ENCODE measurements around the gene LARP4B.

Gene LARP4B

DNA sequence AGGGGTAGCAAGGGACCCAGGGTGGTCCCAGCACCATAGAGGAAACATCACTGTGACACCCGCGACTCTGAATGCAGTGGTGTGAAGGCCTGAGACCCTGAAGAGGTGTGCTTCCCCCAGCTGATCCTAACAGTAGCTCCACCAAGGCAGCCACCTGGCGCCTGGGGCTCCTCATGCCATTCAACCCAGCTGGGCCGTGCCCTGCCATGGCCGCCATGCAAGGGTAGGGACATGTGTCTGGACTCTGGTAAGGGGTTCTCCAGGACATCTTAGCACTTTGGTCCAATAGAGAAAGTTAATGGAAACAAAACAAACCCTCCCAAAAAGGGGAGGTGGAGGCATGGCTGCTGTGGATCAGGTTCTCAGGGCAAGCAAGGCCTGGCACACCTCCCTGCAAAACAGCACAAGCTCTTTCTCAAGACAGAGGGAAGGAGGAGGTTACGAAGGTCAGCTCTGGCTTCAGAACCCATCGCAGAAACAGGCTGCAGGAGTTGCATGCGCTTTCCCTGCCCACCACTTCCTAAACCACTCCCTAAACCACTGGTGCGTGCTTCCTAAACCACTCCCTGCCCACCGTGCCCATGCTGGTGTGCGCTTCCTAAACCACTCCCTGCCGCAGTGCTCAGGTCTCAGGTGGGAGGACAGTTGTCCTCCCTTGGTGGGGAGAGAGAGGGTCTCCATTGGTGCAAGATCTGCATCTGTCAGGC is 108.7 kb downstream of the LARP4B start:
- DNase-seq, result no peak

DNA sequence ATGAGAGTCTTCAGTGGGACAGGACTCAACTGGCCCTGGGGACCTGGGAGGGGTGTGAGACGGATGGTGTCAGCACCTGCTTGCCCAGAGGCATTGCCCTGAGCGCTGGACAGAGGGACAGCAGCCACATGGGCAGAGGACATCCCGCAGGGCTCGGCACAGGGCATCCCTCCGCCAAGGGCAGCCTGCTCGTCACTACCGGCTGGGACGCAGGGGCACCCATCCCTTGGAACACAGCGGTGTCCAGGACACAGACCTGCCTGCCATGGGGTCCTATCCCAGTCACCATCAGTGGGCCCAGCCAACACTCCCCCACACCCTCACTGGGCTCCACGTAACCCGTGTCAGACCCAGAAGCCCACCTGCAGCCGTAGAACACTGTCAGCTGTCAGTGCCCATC is 109.3 kb downstream of the LARP4B start:
- DNase-seq, result no peak

DNA sequence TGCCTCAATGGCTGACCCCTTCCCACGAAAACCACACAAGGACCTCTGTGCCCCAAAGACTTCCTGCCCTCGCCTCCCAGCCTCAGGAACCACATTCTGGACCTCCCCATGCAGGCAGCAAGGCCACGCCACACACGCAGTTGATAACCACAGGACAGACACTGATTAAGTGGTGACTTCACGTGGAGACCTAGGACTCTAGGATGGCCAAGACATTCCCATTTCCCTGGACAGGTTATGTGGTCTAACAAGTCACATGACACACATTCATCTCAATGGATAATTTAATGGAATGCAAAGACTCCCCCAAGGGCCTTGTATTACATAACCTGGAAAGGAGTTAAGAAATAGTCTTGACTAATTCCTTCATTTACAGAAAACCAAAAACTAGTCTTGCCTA is 110.2 kb downstream of the LARP4B start:
- no peak for DNase-seq

DNA sequence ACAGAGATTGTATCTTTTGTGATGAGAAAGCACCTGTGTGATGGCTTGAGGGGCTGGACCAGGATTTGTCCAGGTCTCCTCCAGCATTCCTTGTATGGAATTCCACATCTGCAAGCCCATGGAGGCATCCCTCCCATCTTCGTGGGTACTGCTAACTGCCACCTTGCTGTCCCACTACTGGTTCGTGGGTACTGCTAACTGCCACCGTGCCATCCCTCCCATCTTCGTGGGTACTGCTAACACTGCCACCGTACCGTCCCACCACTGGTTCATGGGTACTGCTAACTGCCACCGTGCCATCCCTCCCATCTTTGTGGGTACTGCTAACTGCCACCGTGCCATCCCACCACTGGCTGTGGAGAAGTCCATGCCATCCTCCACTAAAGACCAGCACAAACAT is 111.7 kb downstream of the LARP4B start:
- no peak for DNase-seq

DNA sequence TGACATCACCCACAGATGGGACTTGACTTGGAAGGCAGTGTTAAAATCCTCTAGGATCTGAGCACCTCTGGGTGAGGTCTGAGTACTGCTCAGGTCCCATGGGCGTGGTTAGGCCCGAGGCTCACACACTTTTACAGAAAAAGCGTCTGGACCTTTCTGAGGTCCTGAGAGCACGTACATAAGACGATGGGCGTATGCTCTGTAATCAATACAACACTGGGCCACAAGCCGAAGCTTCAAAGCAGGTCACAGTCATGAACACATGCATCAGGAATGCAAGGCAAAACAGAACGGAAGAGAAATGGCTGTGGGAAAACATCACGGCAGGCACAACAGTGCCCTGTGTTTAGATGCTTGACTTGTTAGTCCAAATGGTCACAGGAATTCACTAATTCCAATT is 112.2 kb downstream of the LARP4B start:
- DNase-seq, result no peak

DNA sequence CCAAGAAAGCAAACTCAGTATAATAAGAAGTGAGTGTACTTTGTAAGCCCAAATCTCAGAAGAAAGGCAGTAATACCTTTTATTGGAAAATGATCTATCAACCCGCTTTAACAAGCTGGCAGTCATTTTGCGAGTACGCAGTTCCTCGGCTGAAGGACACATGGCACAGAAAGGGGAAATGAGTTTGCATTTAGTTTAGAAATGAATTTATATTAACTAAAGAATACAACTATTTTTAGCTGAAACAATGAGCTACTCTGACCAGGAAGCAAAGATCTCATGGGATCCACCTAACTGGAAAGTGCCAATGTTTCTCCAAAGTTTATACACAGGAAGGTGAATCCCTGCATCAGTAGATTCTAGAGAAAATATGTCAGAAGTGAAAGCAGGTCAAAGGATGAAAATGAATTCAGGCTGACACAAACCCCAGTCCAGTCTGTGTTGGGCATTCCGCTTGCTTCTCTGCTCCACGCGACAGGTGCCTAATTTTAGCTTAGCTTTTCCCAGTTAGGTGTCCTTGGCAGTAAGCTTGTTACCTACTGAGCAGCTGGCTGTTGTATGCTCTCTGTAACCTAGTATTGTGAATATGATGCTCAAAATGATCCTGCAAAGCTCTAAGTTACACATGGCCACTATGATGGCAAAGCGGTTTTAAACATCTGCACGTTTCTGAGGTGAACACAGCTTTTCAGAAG is 112.8 kb downstream of the LARP4B start:
- no peak for DNase-seq

DNA sequence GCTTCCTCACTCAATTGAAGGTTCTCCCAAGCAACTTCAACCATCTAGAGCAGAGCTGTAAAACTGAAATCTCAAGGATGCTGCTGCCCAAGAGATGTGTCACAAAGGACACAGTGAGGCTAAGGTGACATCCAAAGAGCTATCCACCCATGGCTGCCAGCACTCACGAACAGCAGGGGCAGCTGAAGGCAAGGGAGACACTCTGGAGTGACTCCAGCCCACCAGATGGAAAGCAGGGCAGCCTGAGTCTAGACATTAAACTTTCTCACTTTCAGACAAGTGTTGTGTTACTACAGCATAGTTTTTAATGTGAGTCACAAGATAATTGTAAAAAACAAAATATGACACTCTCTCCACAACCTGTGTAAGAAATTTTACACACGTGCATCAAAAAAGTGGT is 113.5 kb downstream of the LARP4B start:
- DNase-seq, result no peak

DNA sequence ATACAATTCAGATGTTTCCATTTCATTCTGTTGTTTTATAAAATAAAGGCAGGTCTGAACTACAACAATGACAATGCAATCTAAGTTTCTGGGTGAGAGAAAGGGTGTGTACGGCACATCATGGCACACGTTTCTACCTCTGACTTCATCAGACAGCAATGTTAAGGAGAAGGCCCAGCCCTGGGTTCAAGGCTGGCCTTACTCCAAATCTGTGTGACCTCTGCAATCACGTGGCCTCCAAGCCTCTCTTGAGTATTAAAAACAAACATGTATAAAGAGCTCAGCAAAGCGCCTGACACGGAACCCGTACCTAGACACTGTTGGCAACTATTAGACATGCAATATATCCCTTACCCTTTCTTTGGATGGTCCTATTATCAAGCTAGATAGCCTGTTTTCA is 114.1 kb downstream of the LARP4B start:
- no peak for DNase-seq

DNA sequence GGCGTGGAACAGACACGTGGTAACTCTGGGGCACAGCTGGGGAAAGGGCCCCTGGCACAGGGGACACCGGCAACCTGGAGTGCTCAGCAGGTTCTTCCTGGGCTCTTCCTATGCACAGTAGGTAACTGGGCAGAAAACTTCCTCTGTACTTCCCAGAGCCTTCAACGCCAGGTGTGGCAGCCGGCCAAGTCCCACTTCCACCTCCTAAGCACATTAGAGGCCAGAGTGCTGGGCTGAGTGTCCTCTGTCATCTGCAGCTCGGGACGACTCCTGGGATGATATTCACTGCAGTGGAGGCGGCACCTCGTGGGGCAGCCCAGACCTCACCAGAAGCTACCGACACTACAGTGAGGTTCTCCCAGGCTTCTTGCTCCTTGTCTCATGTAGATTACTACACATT is 114.5 kb downstream of the LARP4B start:
- DNase-seq, result no peak

DNA sequence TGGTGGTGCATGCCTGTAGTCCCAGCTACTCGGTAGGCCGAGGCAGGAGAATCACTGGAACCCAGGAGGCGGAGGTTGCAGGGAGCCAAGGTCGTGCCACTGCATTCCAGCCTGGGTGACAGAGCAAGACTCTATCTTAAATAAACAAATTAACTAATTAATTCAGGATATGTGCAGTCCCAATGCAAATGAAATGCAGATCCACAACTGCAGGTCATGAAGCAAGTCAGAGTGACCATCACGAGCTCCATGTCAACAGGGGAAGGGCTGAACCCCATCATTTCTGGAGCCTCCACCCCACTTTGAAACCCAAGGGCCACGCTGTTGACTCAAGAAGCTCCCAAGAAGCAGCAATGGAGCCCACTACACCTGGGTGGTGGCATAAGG is 115.4 kb downstream of the LARP4B start:
- DNase-seq, result no peak

DNA sequence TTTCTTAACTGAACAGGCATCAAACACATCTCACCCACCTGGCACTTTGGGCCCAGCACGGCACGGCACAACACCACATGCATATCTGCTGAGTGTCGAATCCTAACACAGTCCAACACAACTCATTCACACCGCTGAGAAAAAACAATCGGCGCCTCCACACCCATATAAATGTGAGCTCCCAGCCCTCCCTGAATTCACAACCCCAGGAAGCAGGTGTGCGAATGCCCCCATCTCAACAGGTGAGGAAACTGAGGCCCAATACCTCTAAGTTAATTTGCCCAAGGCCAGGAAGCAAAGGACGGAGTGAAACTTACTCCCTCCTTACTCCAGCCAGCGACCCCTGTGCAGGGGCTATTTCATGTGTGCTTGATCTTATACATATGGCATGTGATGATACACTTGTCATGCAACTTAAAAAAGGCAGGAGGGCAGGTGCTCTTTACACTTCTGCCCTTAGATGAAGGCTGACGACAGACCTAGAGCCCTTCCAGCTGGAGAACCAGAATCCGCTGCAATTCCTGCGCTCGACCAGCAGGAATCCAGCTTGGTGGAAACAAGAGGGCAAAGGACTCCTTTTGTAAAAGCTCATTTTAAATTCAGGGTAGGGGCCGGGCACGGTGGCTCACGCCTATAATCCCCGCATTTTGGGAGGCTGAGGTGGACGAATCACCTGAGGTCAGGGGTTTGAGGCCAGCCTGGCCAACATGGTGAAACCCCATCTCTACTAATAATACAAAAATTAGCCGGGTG is 116.0 kb downstream of the LARP4B start:
- no peak for DNase-seq

DNA sequence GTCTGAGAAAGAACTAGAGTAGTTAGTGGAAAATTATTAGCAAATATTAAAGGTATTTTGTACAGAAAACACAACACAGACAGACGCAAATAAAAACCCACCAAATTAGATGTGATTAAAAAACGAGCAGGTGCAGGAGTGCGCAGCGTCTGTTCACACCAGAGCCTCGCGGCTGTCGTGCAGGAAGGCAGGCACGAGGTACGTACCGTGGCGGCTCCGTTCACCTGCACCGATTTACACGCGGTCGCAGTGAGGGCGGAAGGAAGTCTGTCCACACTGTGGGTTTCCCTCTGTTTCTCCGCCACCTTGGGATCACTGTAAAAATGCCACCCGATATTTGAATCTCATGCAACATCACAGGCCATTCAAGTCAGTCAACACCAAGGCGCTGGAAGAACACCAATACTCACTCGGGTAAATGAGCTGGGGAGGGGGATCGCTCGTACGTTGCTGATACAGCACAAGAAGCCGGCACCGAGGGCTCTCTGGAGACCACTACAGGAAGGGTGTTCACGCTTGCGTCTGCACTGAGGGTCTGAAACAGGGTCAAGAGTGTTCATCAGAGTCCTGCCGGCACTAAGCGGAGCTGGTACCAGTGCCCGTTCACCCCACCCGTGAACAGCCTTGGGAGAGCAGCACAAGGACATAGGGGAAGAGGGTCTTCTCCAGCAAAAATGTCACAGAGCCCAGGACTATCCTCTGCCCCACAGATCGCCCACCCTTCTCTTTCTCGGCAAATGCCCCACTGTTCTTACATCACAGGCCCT is 116.8 kb downstream of the LARP4B start:
- no peak for DNase-seq

DNA sequence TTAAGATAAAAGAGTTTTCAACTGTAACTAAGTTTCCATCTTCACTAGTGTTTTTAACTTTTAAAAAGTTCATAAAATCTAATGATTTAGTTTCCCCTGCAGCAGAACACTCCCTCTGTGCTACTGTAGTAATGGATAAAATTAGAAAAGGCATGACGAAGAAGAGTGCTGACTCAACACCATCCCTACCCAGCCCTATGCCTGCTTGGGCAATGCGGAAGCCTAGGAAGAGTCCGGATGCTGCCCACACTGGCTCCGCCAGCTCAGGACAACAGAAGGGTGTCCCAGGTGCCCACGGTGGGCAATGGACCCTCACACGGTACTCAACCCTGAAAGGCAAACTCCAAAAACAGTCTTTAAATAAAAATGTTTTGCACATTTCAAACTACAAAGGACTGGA is 118.2 kb downstream of the LARP4B start:
- no peak for DNase-seq

DNA sequence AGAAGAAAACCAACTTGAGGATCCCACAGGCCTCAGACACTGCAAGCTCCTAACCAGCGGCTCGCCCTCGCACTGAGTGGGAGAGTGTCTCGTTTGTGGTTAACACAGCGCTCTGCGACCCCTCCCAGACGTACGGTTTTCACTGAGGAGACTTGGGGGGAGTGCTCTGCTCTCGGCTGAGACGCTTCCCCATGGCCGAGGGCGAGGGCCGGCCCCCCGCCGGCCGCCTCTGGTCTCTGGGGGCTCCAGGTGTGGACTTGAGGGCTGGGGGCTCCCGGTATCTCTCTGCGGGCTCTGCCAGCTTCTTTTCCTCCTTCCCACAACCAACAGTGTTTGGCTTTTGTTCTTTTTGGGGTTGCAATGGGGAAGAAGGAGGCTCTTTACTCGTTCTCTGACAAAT is 118.7 kb downstream of the LARP4B start:
- no peak for DNase-seq

DNA sequence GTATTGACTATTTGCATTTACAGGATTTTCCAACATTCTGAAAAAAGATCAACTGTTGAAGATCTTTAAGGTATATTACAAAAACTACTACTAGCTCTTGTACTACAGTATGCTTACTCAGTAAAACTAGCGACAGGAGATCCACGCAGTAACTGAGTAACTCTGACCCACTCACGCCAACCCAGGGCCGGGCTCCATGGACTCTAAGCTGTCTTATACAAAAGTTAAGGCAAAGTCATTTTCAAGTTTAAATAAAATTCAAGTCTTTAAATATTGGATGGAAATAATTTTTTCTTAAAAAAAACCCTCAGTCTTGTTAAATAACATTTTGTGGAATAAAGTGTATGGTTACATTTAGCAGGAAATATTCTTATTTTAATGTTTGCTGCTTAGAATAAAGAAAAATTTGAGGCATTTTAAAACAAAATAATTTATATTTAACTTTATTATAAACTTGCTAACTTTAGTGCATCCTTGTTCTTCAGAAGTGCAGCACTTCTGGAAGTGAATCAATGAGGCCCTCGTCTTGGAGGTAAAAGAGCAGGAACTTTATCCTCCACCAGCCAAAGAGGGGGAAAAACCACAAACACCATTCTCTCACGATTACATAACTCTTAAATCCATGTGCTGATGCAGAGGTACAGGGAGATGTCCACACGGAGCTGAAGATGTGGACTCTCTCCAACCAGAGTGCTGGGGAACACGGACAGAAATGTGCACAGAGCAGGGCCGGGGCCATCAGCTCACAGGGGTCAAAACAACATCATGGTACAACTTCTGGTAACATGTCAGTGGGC is 119.9 kb downstream of the LARP4B start:
- DNase-seq, result no peak

DNA sequence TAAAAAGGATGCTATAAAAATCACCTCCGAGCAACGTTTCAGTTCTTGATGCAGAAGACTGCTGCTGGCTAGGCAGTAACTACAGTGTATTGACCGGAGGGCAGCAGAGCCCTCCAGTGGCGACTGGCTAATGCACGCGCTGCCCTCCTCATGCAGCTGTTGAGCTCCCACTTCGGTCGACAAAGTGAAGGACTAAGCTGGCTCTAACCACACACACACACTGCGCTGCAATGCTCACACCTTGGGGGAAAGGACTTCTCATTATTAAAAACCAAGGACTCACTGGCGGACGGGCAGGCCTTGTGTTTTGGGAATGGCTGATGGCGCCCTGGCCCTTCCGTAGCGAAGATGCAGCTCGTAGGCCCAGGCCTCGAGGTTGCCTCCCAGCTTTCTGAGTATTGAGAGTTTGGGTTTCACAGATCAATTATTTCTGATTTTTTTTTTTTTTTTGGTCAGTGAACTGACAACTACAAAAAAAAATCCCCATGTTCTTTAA is 121.1 kb downstream of the LARP4B start:
- no peak for DNase-seq

DNA sequence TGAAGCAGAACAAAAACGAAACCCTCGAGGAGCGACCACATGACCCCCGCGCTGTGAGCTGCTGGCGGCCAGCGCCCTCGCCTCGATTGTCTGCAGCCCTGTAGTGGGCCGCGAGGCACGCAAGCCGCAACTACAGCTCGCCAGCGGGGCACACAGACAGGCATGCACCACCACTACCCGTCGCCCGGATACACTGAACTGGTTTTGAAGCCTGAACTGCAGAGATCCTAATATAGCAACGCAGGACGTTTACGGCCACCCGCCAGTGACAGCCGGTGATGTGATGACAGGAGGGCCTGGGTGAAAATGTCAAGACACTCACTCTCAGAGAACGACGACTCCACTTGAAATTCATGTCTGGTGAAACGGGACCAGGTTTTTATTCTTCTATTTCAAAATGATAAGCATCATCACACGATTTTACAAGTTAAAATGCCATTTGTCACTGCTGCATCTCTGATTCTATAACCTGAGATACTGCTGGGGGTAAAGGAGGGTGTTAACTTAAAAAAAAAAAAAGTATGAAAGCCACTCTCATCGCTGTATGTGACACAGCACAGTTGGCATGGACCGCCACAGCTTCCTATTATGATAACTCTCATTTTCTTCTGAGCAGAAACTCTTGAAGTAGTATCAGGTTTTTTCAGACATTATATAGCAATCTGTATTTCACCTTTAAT is 121.7 kb downstream of the LARP4B start:
- no peak for DNase-seq

DNA sequence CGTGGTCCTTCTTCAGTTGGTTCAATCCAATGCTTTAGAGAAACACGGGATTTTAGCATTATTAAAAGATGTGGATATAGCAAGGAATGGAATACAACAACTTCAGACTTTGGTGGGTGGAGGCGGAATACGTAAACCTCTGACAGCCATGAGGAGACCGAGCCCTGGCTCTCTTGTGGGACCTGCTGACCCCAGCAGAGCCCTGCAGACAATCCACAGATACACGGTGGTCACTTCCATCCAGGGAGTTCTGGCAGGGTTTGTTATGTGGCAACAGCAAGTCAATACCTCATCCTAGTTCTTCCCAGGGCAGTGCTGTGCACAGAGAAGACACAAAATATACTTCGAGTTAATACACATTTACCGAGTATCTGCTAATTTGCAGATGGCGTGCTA is 123.5 kb downstream of the LARP4B start:
- no peak for DNase-seq

DNA sequence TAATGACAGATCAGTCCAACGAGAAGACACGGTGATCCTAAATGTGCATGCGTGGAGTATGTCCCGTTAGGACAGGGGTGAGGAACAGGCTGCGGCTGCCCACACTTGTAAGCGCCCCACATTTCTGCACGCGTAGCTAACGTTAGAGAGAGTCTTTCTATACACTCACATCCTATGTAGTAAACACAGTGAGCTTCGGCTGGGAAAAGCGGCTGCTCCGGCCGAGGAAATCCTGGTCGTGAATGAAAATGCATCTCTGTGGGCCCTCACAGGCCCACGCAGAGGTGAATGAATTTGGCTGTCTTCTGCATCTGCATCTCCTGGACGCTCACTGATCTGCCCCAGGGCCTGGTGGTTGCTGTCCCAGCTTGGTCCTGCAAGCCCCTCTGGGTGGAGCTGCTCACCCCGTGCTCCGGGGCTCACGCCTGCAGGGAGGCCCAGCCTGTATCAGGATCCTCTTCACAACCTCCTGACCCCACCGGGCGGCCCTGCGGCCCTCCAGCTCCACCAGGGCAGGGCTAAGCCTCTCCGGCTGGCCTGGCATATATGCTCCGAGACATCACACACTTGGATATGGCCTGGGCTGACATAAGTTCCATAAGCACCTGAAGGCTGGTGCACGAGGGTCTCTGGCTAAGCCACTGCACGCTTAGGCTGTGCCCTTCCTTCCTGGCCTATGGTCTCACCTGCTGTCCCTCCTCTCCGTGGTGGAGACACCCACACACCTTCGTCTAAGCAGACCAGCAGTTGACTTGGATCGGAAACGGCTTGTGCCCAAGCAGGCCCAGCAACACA is 124.1 kb downstream of the LARP4B start:
- DNase-seq, result no peak

DNA sequence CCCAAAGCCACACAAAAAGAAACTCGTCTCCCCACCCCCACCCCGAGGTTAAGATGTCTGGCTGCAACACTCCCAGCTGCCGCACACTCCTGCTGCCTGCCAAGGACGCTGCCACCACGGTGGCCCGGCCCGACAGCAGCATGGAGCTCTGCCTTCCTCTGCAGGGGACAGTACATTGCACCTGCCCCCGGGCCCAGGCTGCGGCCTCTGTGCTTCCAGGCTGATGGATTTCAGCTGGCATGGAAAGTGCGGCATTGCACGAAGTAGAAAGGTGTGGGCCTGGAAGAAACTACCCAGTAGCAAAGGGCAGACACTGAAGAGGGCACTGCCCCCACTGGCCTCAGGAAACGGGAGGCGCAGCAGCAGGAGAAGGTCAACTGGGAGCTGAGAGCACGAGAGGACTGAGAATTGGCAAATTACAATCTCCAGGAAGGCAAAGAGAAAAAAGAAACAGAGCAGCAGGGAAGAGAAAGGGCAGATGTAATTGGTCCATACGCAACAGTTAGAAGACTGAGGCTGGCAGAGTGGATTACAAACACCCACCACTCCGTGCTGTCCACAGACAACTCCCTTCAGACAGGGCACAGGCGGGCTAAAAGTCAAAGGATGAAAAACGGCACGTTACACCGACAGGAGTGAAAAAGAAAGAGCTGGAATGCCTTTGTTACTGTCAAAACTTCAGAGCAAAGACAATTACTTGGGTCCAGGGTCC is 124.9 kb downstream of the LARP4B start:
- no peak for DNase-seq
